Measurements from ENCODE around the gene SOX18.

- TF ChIP-seq CTCF (IDR thresholded peaks at IDR 0.05) (no peak), POLR2A (IDR thresholded peaks at IDR 0.05) (no peak)
Observed at GRCh38 chr20:64081624-64081964, 32.2 kb upstream of the SOX18 start.

All from uterus (tissue), 2 donors.